H1 (cell line): ENCODE data around the gene TNPO2. TPM values are rescaled to one million over a fixed set of nuclear protein-coding genes. Genes with fewer than 3 reads are reported as not detected.

Experiments used
- CTCF ChIA-PET: fragments of 300-600 bp; sonication (Branson Sonifier 250); formaldehyde crosslinking; loops from one replicate; lab custom pipeline; 2021; ENCODE audit not compliant: partially characterized antibody; lab: Charles Lee
- POLR2A ChIA-PET: fragments of 300-600 bp; sonication (Branson Sonifier 250); formaldehyde crosslinking; loops from one replicate; lab custom pipeline; 2021; ENCODE audit warnings: inconsistent platforms; ENCODE audit not compliant: partially characterized antibody; lab: Charles Lee
- DNase-seq, 2 experiments: peaks; one replicate each; pipeline versions ENCODE4 v3.0.0 to v3.0.0-alpha.2; 2010 to 2022; ENCODE audit warnings: low spot score in 2 of 2, low read depth in 1 of 2, mixed read lengths in 1 of 2
- FAIRE-seq: peaks from 2 replicates; lab custom pipeline; 2011; peaks lifted over from hg19 to GRCh38; lab: Jason Lieb, UNC
- H2AFZ ChIP-seq: 2 replicates; pipeline ENCODE4 v1.8.1; 2012; ENCODE audit warnings: low read length, inconsistent platforms
- H2AK5ac ChIP-seq: 2 replicates; pipeline ENCODE4 v1.6.1; 2013; ENCODE audit warnings: low read depth, low read length
- H2BK120ac ChIP-seq: replicated peaks from 2 replicates; pipeline ENCODE3; 2013; ENCODE audit warnings: low read depth, low read length, inconsistent platforms
- H2BK12ac ChIP-seq: 2 replicates; pipeline ENCODE4 v1.6.1; 2013; ENCODE audit warnings: low read depth, low read length
- H2BK15ac ChIP-seq: 2 replicates; pipeline ENCODE4 v1.6.1; 2013; ENCODE audit warnings: low read length
- H2BK20ac ChIP-seq: 2 replicates; pipeline ENCODE4 v1.6.1; 2013; ENCODE audit warnings: low read length
- H2BK5ac ChIP-seq: 2 replicates; pipeline ENCODE4 v1.6.1; 2013; ENCODE audit warnings: low read depth, low read length
- H3K14ac ChIP-seq: 2 replicates; pipeline ENCODE4 v1.6.1; 2013; ENCODE audit warnings: inconsistent platforms; ENCODE audit not compliant: insufficient read length
- H3K18ac ChIP-seq: 2 replicates; pipeline ENCODE4 v1.6.1; 2013; ENCODE audit warnings: low read length; ENCODE audit errors: extremely low read depth
- H3K23ac ChIP-seq: 2 replicates; pipeline ENCODE4 v1.6.1; 2013; ENCODE audit warnings: inconsistent platforms; ENCODE audit not compliant: insufficient read length
- H3K23me2 ChIP-seq: 2 replicates; pipeline ENCODE4 v1.6.1; 2013; ENCODE audit warnings: low read depth, low read length
- H3K27ac ChIP-seq: 2 replicates; pipeline ENCODE4 v1.6.1; 2011; ENCODE audit warnings: low read depth, low read length, inconsistent platforms
- H3K27me3 ChIP-seq, 4 experiments: replicated peaks in 1 of 4; 1 replicate in 1 of 4; 2 replicates in 3 of 4; pipeline versions ENCODE4 v1.6.1 to v1.8.1; 2011 to 2013; ENCODE audit warnings: low read length in 3 of 4, mild to moderate bottlenecking in 3 of 4, inconsistent platforms in 2 of 4, mixed read lengths in 2 of 4, moderate library complexity in 1 of 4; ENCODE audit not compliant: control insufficient read depth in 3 of 4, insufficient read depth in 3 of 4; ENCODE audit errors: extremely low read depth in 1 of 4
- H3K36me3 ChIP-seq, 4 experiments: 2 replicates each; pipeline versions ENCODE4 v1.6.1 to v1.8.1; 2011 to 2013; ENCODE audit warnings: mild to moderate bottlenecking in 4 of 4, low read length in 3 of 4, moderate library complexity in 2 of 4, control low read depth in 1 of 4, inconsistent platforms in 1 of 4; ENCODE audit not compliant: insufficient read depth in 4 of 4, control insufficient read depth in 2 of 4
- H3K4ac ChIP-seq: replicated peaks from 2 replicates; pipeline ENCODE3; 2013; ENCODE audit warnings: low read length, low read depth, mixed read lengths, inconsistent platforms; ENCODE audit not compliant: insufficient read length
- H3K4me1 ChIP-seq, 4 experiments: replicated peaks in 1 of 4; 1 replicate in 1 of 4; 2 replicates in 3 of 4; pipeline versions ENCODE4 v1.6.1 to v1.8.1; 2011 to 2013; ENCODE audit warnings: low read length in 3 of 4, inconsistent platforms in 2 of 4, mixed read lengths in 1 of 4; ENCODE audit not compliant: insufficient read depth in 4 of 4, control insufficient read depth in 3 of 4
- H3K4me2 ChIP-seq, 2 experiments: 2 replicates each; pipeline versions ENCODE4 v1.6.1 to v1.8.1; 2011 to 2013; ENCODE audit warnings: low read depth in 2 of 2, low read length in 2 of 2, control low read depth in 1 of 2, inconsistent platforms in 1 of 2, mild to moderate bottlenecking in 1 of 2; ENCODE audit not compliant: insufficient read depth in 1 of 2
- H3K4me3 ChIP-seq, 4 experiments: fragments of 200-600, 300-600 bp in 1 of 4; sonication (generic), shearing (Covaris generic), sonication (Bioruptor Twin) in 1 of 4; 2 replicates each; pipeline versions ENCODE4 v1.5.1 to v1.8.1; 2011 to 2016; ENCODE audit warnings: low read length in 4 of 4, low read depth in 3 of 4, control low read depth in 2 of 4, inconsistent platforms in 2 of 4, mild to moderate bottlenecking in 2 of 4, mixed read lengths in 1 of 4, moderate library complexity in 1 of 4; ENCODE audit not compliant: insufficient read depth in 2 of 4; ENCODE audit errors: extremely low read depth in 1 of 4
- H3K56ac ChIP-seq: replicated peaks from 2 replicates; pipeline ENCODE3; 2013; ENCODE audit warnings: low read depth, mild to moderate bottlenecking, mixed read lengths, low read length, inconsistent platforms; ENCODE audit not compliant: insufficient read length
- H3K79me1 ChIP-seq: 2 replicates; pipeline ENCODE4 v1.6.1; 2013; ENCODE audit warnings: low read depth, low read length, control low read depth
- H3K79me2 ChIP-seq, 2 experiments: 2 replicates each; pipeline versions ENCODE4 v1.6.1 to v1.8.1; 2012 to 2013; ENCODE audit warnings: low read length in 2 of 2, mild to moderate bottlenecking in 2 of 2, inconsistent platforms in 1 of 2; ENCODE audit not compliant: insufficient read depth in 2 of 2, control insufficient read depth in 1 of 2
- H3K9ac ChIP-seq, 4 experiments: replicated peaks in 1 of 4; 1 replicate in 1 of 4; 2 replicates in 3 of 4; pipeline versions ENCODE4 v1.6.1 to v1.8.1; 2011 to 2013; ENCODE audit warnings: low read depth in 3 of 4, low read length in 3 of 4, control low read depth in 2 of 4, mild to moderate bottlenecking in 2 of 4, moderate library complexity in 2 of 4, inconsistent platforms in 1 of 4; ENCODE audit errors: extremely low read depth in 1 of 4
- H3K9me3 ChIP-seq, 2 experiments: 2 replicates each; pipeline versions ENCODE4 v1.6.1 to v1.8.1; 2012 to 2013; ENCODE audit warnings: mild to moderate bottlenecking in 2 of 2, moderate library complexity in 2 of 2, control low read depth in 1 of 2, inconsistent platforms in 1 of 2, low read depth in 1 of 2, low read length in 1 of 2, mixed read lengths in 1 of 2; ENCODE audit not compliant: insufficient read depth in 2 of 2
- H4K20me1 ChIP-seq, 2 experiments: replicated peaks in 1 of 2; 2 replicates each; pipeline versions ENCODE3 to v1.8.1; 2011 to 2013; ENCODE audit warnings: inconsistent platforms in 2 of 2, low read length in 2 of 2, mild to moderate bottlenecking in 1 of 2; ENCODE audit not compliant: insufficient read depth in 2 of 2, control insufficient read depth in 1 of 2
- H4K5ac ChIP-seq: 2 replicates; pipeline ENCODE4 v1.6.1; 2013; ENCODE audit warnings: low read length, low read depth, mixed read lengths, inconsistent platforms; ENCODE audit not compliant: insufficient read length
- H4K8ac ChIP-seq: 2 replicates; pipeline ENCODE4 v1.8.0; 2013; ENCODE audit warnings: mild to moderate bottlenecking, moderate library complexity, low read length, inconsistent platforms; ENCODE audit not compliant: insufficient read depth; ENCODE audit errors: extremely low read depth
- H4K91ac ChIP-seq: replicated peaks from 2 replicates; pipeline ENCODE3; 2013; ENCODE audit warnings: low read length, mixed read lengths, inconsistent platforms; ENCODE audit not compliant: insufficient read length
- WGBS, 2 experiments: shearing (Covaris generic) in 1 of 2; methylation state at CpG; one replicate each; pipeline versions ENCODE4 v1.1.6 to v1.1.7; 2013 to 2015; ENCODE audit warnings: low lambda C conversion rate in 2 of 2, mixed read lengths in 2 of 2, inconsistent platforms in 1 of 2, low coverage in 1 of 2, missing lambda C conversion rate in 1 of 2; ENCODE audit not compliant: insufficient replicate concordance in 2 of 2, insufficient coverage in 1 of 2, insufficient read length in 1 of 2; ENCODE audit errors: extremely low coverage in 1 of 2, missing lambda C conversion rate in 1 of 2; 5-methylcytosine and 5-hydroxymethylcytosine counted together
- polyA plus RNA-seq, 7 experiments: library from polyadenylated mRNA; depleted of rRNA in 3 of 7; stranded (reverse) in 5 of 7; unstranded in 2 of 7; fragments of >200 nt in 5 of 7; fragments of 200-250 nt in 2 of 7; gene quantifications; 1 replicate in 5 of 7; 2 replicates in 1 of 7; 4 replicates in 1 of 7; pipeline versions ENCODE4 v1.2.1 to v1.2.3, GENCODE V29; 2011 to 2013; ENCODE audit warnings: missing spikeins in 2 of 7, mixed read lengths in 2 of 7
- total RNA-seq: library from RNA; stranded (reverse); fragmentation: NEBNext Ultra II Directional; extraction: Animal tissue kit (Norgen Biotek cat#: 25700); gene quantifications from 2 replicates; pipeline ENCODE4 v1.2.1, GENCODE V29; 2021
- TF ChIP-seq, protein P1 (sequence below): IDR thresholded peaks from 2 replicates; pipeline ENCODE4 v1.6.1; 2012; ENCODE audit warnings: inconsistent platforms
- TF ChIP-seq, protein P2 (sequence below): IDR thresholded peaks from 2 replicates; pipeline ENCODE4 v1.6.1; 2011; ENCODE audit warnings: low read length, improper control_type of control experiment

The TNPO2 gene
- total and polyA plus RNA-seq, 2 of the 8 experiments (the other 6 are each of a cell fraction or from before 2014, with no cell fraction given), result 112 to 121 TPM

DNA sequence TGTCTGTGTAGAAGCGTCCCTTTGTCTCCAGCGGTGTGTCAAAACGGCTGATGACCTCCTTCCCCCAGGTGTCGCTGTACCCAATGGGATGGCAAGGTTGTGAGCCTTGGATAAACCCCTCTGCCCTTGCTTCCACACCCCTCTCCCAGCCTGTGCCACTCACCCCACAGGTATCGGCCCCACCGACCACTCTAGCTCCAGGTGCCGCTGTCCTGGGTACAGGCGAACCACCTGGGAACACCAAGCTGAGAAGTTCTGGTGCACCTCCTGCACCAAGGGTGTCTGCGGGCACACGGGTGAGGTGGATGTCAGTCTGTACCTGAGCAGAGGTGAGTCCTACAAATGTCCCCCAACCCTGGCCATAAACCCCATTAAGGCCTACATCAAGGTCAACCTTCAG lies 73.8 kb downstream of the TNPO2 start:
- no peak for DNase-seq
- no peak for FAIRE-seq
- Histone ChIP-seq H2BK15ac (no peak overlapping the region), H4K91ac (no peak overlapping the region), H4K8ac (no peak overlapping the region), H3K4ac (no peak overlapping the region), H3K36me3 (peaks cover under 1 to 5% (median 2%) of the 10 kb centered on the region in 4 experiments; a peak in 6 of 8 replicates), H3K56ac (no peak overlapping the region), H3K4me1 (no peaks in the 10 kb centered on the region), H2AFZ (no peak overlapping the region), H2AK5ac (no peak overlapping the region), H2BK20ac (no peak overlapping the region), H3K27me3 (no peaks in the 10 kb centered on the region), H3K9me3 (peaks cover 0 to 4% of the 10 kb centered on the region in 2 experiments; a peak in 1 of 4 replicates), H3K23me2 (no peaks in the 10 kb centered on the region), H3K79me2 (no peaks in the 10 kb centered on the region), H3K18ac (no peak overlapping the region), H3K9ac (no peak overlapping the region), H3K14ac (no peak overlapping the region), H3K79me1 (no peaks in the 10 kb centered on the region), H3K4me2 (no peak overlapping the region), H3K23ac (no peak overlapping the region), H3K4me3 (no peak overlapping the region), H2BK12ac (no peak overlapping the region; the same call in 1 of the 2 replicates), H2BK120ac (no peak overlapping the region), H2BK5ac (no peak overlapping the region), H4K5ac (no peak overlapping the region), H4K20me1 (no peaks in the 10 kb centered on the region), H3K27ac (no peak overlapping the region)
- TF ChIP-seq, protein P1, sequence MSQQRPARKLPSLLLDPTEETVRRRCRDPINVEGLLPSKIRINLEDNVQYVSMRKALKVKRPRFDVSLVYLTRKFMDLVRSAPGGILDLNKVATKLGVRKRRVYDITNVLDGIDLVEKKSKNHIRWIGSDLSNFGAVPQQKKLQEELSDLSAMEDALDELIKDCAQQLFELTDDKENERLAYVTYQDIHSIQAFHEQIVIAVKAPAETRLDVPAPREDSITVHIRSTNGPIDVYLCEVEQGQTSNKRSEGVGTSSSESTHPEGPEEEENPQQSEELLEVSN, result no peak
- TF ChIP-seq, protein P2, sequence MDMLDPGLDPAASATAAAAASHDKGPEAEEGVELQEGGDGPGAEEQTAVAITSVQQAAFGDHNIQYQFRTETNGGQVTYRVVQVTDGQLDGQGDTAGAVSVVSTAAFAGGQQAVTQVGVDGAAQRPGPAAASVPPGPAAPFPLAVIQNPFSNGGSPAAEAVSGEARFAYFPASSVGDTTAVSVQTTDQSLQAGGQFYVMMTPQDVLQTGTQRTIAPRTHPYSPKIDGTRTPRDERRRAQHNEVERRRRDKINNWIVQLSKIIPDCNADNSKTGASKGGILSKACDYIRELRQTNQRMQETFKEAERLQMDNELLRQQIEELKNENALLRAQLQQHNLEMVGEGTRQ, result no peak
- ChIA-PET CTCF (interaction anchor here (0.6 to 1.6 kb wide), 6 partner anchors 10 to 221 kb away, joined by 3 to 13 read pairs (median 6); no protein-coding TSS in a partner anchor), POLR2A (interaction anchor here (1.4 to 1.7 kb wide), 3 partner anchors 17 to 39 kb away, joined by 4 to 7 read pairs (median 6); partner anchors contain the start of genes MAN2B1, WDR83 and ZNF791)
- WGBS, 2 experiments, result 97% methylated on average over 10 of the region's 10 CpGs; no CpG with 5 or more reads in 1 of the 2 experiments
